ENCODE measurements around the gene LSM7.

Gene LSM7

GRCh38 chr19:2334986-2335846 lies 6.8 kb upstream of the LSM7 start:
- no peak overlapping the region for H3K27ac ChIP-seq
- no peak for TF ChIP-seq CTCF (conservative IDR thresholded peaks at IDR 0.05)

- no peak for TF ChIP-seq CTCF (conservative IDR thresholded peaks at IDR 0.05)
- H3K27ac ChIP-seq, result no peak overlapping the region
Measured at GRCh38 chr19:2334426-2334825, 6.0 kb upstream of the LSM7 start.

- no peak overlapping the region for H3K27ac ChIP-seq
- TF ChIP-seq CTCF (conservative IDR thresholded peaks at IDR 0.05), result 0 out of 2 replicates have a peak, but pooled peaks have one; percentile 12
Measured at GRCh38 chr19:2333807-2334211, 5.4 kb upstream of the LSM7 start.

- TF ChIP-seq CTCF (conservative IDR thresholded peaks at IDR 0.05), result no peak
- H3K27ac ChIP-seq, result no peak overlapping the region
Measured at GRCh38 chr19:2333027-2333806, 4.8 kb upstream of the LSM7 start.

GRCh38 chr19:2332341-2333026 lies 4.1 kb upstream of the LSM7 start:
- TF ChIP-seq CTCF (conservative IDR thresholded peaks at IDR 0.05), result no peak

GRCh38 chr19:2331601-2332246 lies 3.3 kb upstream of the LSM7 start:
- H3K27ac ChIP-seq, result peak overlapping the region; percentile 9; the same call in 1 of the 2 replicates
- TF ChIP-seq CTCF (conservative IDR thresholded peaks at IDR 0.05), result no peak

More at GRCh38 chr19:2332341-2333026, 4.1 kb upstream of the LSM7 start:
- H3K27ac ChIP-seq, result peak overlapping the region; percentile 9; the same call in 1 of the 2 replicates

Data from VCaP (cell line).